NT2/D1 (cell line): ENCODE data around the gene ZNF396.

ENCODE experiments used
- SUZ12 ChIP-seq: IDR thresholded peaks from 2 replicates; pipeline ENCODE4 v1.6.1; 2011; ENCODE audit not compliant: insufficient read length, insufficient read depth; ENCODE audit errors: extremely low read depth
- YY1 ChIP-seq: IDR thresholded peaks from 2 replicates; pipeline ENCODE4 v1.6.1; 2011; ENCODE audit not compliant: insufficient read length, insufficient read depth
- ZNF274 ChIP-seq: IDR thresholded peaks from 2 replicates; pipeline ENCODE4 v1.6.1; 2011; ENCODE audit warnings: mild to moderate bottlenecking, low read depth, low read length

GRCh38 chr18:35413163-35413511, 36.0 kb upstream of the ZNF396 start:
- TF ChIP-seq SUZ12 (no peak), ZNF274 (no peak), YY1 (no peak)
